ENCODE results near the gene CCDC181. TPM values are rescaled to one million over a fixed set of nuclear protein-coding genes. Genes with fewer than 3 reads are reported as not detected.

CCDC181 gene
- total and polyA plus RNA-seq, 2 of the 8 experiments (the other 6 are each of a cell fraction or from before 2014, with no cell fraction given) = 1.2 to 3.7 TPM

GRCh38 chr1:169421309-169421708 lies 6.0 kb downstream of the CCDC181 start (continued):
- TF ChIP-seq BACH1 (IDR thresholded peaks at IDR 0.05; ENCODE audit: low read length) = no peak
